HCT116 (cell line): ENCODE results near the gene STAC2. TPM values are rescaled to one million over a fixed set of nuclear protein-coding genes. Genes with fewer than 3 reads are reported as not detected.
"Not testable (repeated sequence)": the region's sequence is repeated elsewhere in the genome, so short reads cannot be mapped to it uniquely, and the experiment has no call there.

Experiments
- ATAC-seq: fragments of 200-7000 bp; cut with Tn5 transposase; 2 replicates; pipeline ENCODE4 v1.9.1; 2020; ENCODE audit warnings: mild to moderate bottlenecking, moderate library complexity
- BruUV-seq: library from RNA; stranded (reverse); fragments of 400-500 nt; replicated peaks from 2 replicates; lab custom pipeline; 2021; lab: Mats Ljungman, UMichigan
- CTCF ChIA-PET: fragments of 300-600 bp; sonication (Branson Sonifier 250); formaldehyde crosslinking; loops from one replicate; lab custom pipeline; 2021; ENCODE audit warnings: antibody characterized with exemption; lab: Charles Lee
- POLR2A ChIA-PET: fragments of 300-600, 350-600 bp; sonication (Branson Sonifier 250); formaldehyde crosslinking; loops from one replicate; lab custom pipeline; 2021; ENCODE audit warnings: antibody characterized with exemption; lab: Charles Lee
- RAD21 ChIA-PET, 2 experiments: fragments of 300-600 bp; sonication (Branson Sonifier 250); formaldehyde crosslinking; loops; one replicate each; lab custom pipeline; 2023; ENCODE audit warnings: low total read pairs in 2 of 2; ENCODE audit not compliant: uncharacterized antibody in 2 of 2, unreplicated experiment in 2 of 2, low non-redundant PET in 1 of 2; lab: Charles Lee
- DNase-seq: peaks from one replicate; pipeline ENCODE4 v3.0.0-alpha.2; 2010; ENCODE audit warnings: low read depth, low spot score
- H2AFZ ChIP-seq: fragments of 200-600 bp; shearing (Covaris generic), sonication (generic); 2 replicates; pipeline ENCODE4 v1.6.1; 2017; ENCODE audit warnings: low read depth, mixed run types, mixed read lengths, antibody characterized with exemption, low read length; ENCODE audit not compliant: poor library complexity, severe bottlenecking
- H3K27ac ChIP-seq: 2 replicates; pipeline ENCODE4 v1.5.1; 2012; ENCODE audit warnings: low read depth, low read length
- H3K27me3 ChIP-seq: fragments of 200-600 bp; sonication (generic); 2 replicates; pipeline ENCODE4 v1.6.1; 2016; ENCODE audit warnings: mixed run types, low read length, mixed read lengths; ENCODE audit not compliant: insufficient read depth
- H3K36me3 ChIP-seq, 2 experiments: fragments of 200-500 bp in 1 of 2; fragments of 200-600 bp in 1 of 2; sonication (Bioruptor generic) in 1 of 2; sonication (generic) in 1 of 2; 2 replicates each; pipeline versions ENCODE4 v1.5.1 to v1.6.1; 2014 to 2016; ENCODE audit warnings: low read length in 2 of 2, inconsistent platforms in 1 of 2, mixed read lengths in 1 of 2, mixed run types in 1 of 2; ENCODE audit not compliant: insufficient read depth in 2 of 2, control insufficient read depth in 1 of 2
- H3K4me1 ChIP-seq, 2 experiments: fragments of 200-600 bp in 1 of 2; sonication (generic) in 1 of 2; 2 replicates each; pipeline versions ENCODE4 v1.5.1 to v1.6.1; 2012 to 2017; ENCODE audit warnings: low read length in 2 of 2, inconsistent platforms in 1 of 2, mild to moderate bottlenecking in 1 of 2, mixed read lengths in 1 of 2, mixed run types in 1 of 2, moderate library complexity in 1 of 2; ENCODE audit not compliant: insufficient read depth in 2 of 2, control insufficient read depth in 1 of 2
- H3K4me2 ChIP-seq: fragments of 200-600 bp; sonication (generic); 2 replicates; pipeline ENCODE4 v1.6.1; 2017; ENCODE audit warnings: mixed run types, low read length, mixed read lengths
- H3K4me3 ChIP-seq, 2 experiments: fragments of 200-600 bp in 1 of 2; sonication (generic) in 1 of 2; replicated peaks in 1 of 2; 2 replicates each; pipeline ENCODE4 v1.5.1; 2011 to 2016; ENCODE audit warnings: low read length in 2 of 2, control low read depth in 1 of 2, low read depth in 1 of 2, mild to moderate bottlenecking in 1 of 2, mixed read lengths in 1 of 2, mixed run types in 1 of 2
- H3K79me2 ChIP-seq: fragments of 200-600 bp; sonication (generic); 2 replicates; pipeline ENCODE4 v1.6.1; 2017; ENCODE audit warnings: mild to moderate bottlenecking, mixed run types, low read length, moderate library complexity, mixed read lengths; ENCODE audit not compliant: insufficient read depth
- H3K9ac ChIP-seq: fragments of 200-600 bp; sonication (generic); 2 replicates; pipeline ENCODE4 v1.6.1; 2016; ENCODE audit warnings: low read length, mixed read lengths
- H3K9me2 ChIP-seq: fragments of 200-600 bp; sonication (generic), shearing (Covaris generic); 2 replicates; pipeline ENCODE4 v1.6.1; 2017; ENCODE audit warnings: mixed run types, mild to moderate bottlenecking, moderate library complexity; ENCODE audit not compliant: insufficient read depth
- H3K9me3 ChIP-seq, 2 experiments: fragments of 200-500 bp in 1 of 2; fragments of 200-600 bp in 1 of 2; sonication (Bioruptor generic) in 1 of 2; sonication (generic) in 1 of 2; 2 replicates each; pipeline ENCODE4 v1.6.1; 2014 to 2017; ENCODE audit warnings: low read length in 2 of 2, mixed read lengths in 2 of 2, inconsistent platforms in 1 of 2, low read depth in 1 of 2, mild to moderate bottlenecking in 1 of 2, mixed run types in 1 of 2, moderate library complexity in 1 of 2; ENCODE audit not compliant: control insufficient read depth in 1 of 2, insufficient read depth in 1 of 2
- H4K20me1 ChIP-seq: fragments of 200-600 bp; sonication (generic), shearing (Covaris generic); 2 replicates; pipeline ENCODE4 v1.6.1; 2017; ENCODE audit warnings: mixed run types, mild to moderate bottlenecking, moderate library complexity; ENCODE audit not compliant: insufficient read depth
- CBX3 ChIP-seq: IDR thresholded peaks from 2 replicates; pipeline ENCODE4 v1.6.1; 2012; ENCODE audit warnings: low read depth
- EZH2 ChIP-seq: fragments of 200-600 bp; sonication (generic); IDR thresholded peaks from 2 replicates; pipeline ENCODE4 v1.6.1; 2017; ENCODE audit warnings: antibody characterized with exemption, mixed run types
- YY1 ChIP-seq: IDR thresholded peaks from 2 replicates; pipeline ENCODE4 v1.6.1; 2011; ENCODE audit warnings: low read length, low read depth, moderate library complexity, mild to moderate bottlenecking; ENCODE audit not compliant: insufficient replicate concordance; ENCODE audit errors: extremely low read depth
- intact Hi-C: fragments of 100-400 bp; cut with micrococcal nuclease; formaldehyde crosslinking; loops from 2 replicates; pipeline ENCODE4 v1.10.0; 2022
- total RNA-seq: library from RNA; stranded (reverse); gene quantifications from one replicate; pipeline ENCODE4 v1.2.1, GENCODE V29; 2021; ENCODE audit not compliant: unreplicated experiment

STAC2 gene
- total RNA-seq, 1 experiment from 2014 or later: not detected

DNA sequence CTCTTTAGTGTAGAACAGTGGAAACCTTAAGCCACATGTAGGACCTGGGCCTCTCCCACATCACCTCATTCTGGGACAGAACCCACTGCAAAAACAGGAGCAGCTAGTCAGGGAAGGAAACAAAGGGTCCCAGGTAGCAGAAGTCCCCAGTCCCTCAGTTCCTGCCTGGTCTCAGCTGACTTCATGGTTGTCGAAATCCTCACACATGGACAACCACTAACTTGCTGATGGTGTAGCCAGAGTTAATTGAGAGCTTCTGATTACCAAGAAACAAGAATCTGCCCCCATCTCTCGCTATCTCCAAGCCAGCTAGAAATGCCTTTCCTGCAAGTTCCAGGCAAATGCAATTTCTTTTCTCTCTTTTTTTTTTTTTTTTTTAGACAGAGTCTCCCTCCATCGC is 56.2 kb downstream of the STAC2 start (continued):
- TF ChIP-seq CBX3 (no peak), EZH2 (no peak)
- TF ChIP-seq, all 23 proteins: peak for 0

DNA sequence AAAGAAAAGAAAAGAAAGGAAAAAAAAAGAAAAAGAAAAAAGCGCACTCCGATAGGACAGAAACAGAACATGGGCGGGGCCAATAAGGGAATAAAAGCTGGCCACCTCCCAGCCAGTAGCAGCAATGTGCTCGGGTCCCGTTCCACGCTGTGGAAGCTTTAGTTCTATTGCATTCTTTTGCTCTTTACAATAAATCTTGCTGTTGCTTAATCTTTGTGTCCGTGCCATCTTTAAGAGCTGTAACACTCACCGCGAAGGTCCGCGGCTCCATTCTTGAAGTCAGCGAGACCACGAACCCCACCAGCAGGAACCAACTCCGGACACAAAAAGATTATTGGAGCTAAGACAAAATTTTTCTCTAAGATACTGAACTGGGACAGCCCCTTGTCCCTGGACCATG is 56.6 kb downstream of the STAC2 start:
- DNase-seq (no peak), ATAC-seq (no peak)
- POLR2A ChIA-PET: no interaction called here
- BruUV-seq: no TSS peak
- no peaks in the 10 kb centered on the region for H3K9me3 ChIP-seq
- no peaks in the 10 kb centered on the region for H3K27me3 ChIP-seq
- H3K27ac ChIP-seq: no peak overlapping the region
- H3K36me3 ChIP-seq: no peaks in the 10 kb centered on the region
- no peak for TF ChIP-seq YY1
- peaks cover 4 to 12% of the 10 kb centered on the region in 2 experiments; a peak in 3 of 4 replicates for H3K4me1 ChIP-seq
- H2AFZ ChIP-seq: no peak overlapping the region
- H3K79me2 ChIP-seq: no peaks in the 10 kb centered on the region
- intact Hi-C loops: no loop called here
- CTCF ChIA-PET: interaction anchor here (1.6 kb wide), 1 partner anchor 492 kb away, joined by 3 read pairs; no protein-coding TSS in a partner anchor
- H3K4me2 ChIP-seq: no peak overlapping the region
- no peak overlapping the region for H3K4me3 ChIP-seq
- no peaks in the 10 kb centered on the region for H4K20me1 ChIP-seq
- no peaks in the 10 kb centered on the region for H3K9me2 ChIP-seq
- H3K9ac ChIP-seq: no peak overlapping the region
- RAD21 ChIA-PET: no interaction called here

DNA sequence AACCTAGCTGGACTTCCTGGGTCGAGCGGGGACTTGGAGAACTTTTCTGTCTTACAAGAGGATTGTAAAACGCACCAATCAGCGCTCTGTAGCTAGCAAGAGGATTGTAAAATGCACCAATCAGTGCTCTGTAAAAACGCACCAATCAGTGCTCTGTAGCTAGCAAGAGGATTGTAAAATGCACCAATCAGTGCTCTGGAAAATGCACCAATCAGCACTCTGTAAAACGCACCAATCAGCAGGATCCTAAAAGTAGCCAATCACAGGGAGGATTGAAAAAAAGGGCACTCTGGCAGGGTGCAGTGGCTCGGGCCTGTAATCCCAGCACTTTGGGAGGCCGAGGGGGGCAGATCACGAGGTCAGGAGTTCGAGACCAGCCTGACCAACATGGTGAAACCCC is 57.2 kb downstream of the STAC2 start:
- H3K4me3 ChIP-seq, POLR2A ChIA-PET, H3K36me3 ChIP-seq, H3K27me3 ChIP-seq, H3K79me2 ChIP-seq, H3K4me2 ChIP-seq, H3K27ac ChIP-seq, BruUV-seq, H3K9ac ChIP-seq, RAD21 ChIA-PET, H2AFZ ChIP-seq, ATAC-seq, DNase-seq, H3K4me1 ChIP-seq, intact Hi-C loops, H3K9me2 ChIP-seq, H3K9me3 ChIP-seq, H4K20me1 ChIP-seq: not testable (repeated sequence)
- CTCF ChIA-PET: interaction anchor here (1.6 kb wide), 1 partner anchor 492 kb away, joined by 3 read pairs; no protein-coding TSS in a partner anchor
